Calu3 (cell line): ENCODE results near the gene SRA1. TPM values are rescaled to one million over a fixed set of nuclear protein-coding genes. Genes with fewer than 3 reads are reported as not detected.
A peak's percentile ranks its signal among the peaks of the same experiment; 100 is the strongest.
"Not testable (repeated sequence)": the region's sequence is repeated elsewhere in the genome, so short reads cannot be mapped to it uniquely, and the experiment has no call there.

Experiments used
- Bru-seq: library from RNA; stranded (reverse); fragments of 400-500 nt; gene quantifications from one replicate; lab custom pipeline; 2021; lab: Mats Ljungman, UMichigan
- BruChase-seq, 2 experiments: library from RNA; stranded (reverse); fragments of 400-500 nt; gene quantifications; one replicate each; lab custom pipeline; 2021; lab: Mats Ljungman, UMichigan
- BruUV-seq: library from RNA; stranded (reverse); fragments of 400-500 nt; replicated peaks from 2 replicates; lab custom pipeline; 2021; lab: Mats Ljungman, UMichigan
- CTCF ChIA-PET: fragments of 300-600 bp; sonication (Branson Sonifier 250); formaldehyde crosslinking; loops from one replicate; lab custom pipeline; 2022; ENCODE audit warnings: antibody characterized with exemption; lab: Charles Lee
- DNase-seq: peaks from one replicate; pipeline ENCODE4 v3.0.0; 2022
- H3K27ac Mint-ChIP-seq: one replicate; pipeline ENCODE4 v1.8.0; 2022; ENCODE audit warnings: mixed read lengths; ENCODE audit not compliant: unreplicated experiment
- H3K27me3 Mint-ChIP-seq: one replicate; pipeline ENCODE4 v1.8.0; 2022; ENCODE audit warnings: mixed read lengths; ENCODE audit not compliant: unreplicated experiment
- H3K36me3 Mint-ChIP-seq: one replicate; pipeline ENCODE4 v1.8.0; 2022; ENCODE audit warnings: mild to moderate bottlenecking, moderate library complexity, mixed read lengths; ENCODE audit not compliant: insufficient read depth, unreplicated experiment
- H3K4me1 Mint-ChIP-seq: one replicate; pipeline ENCODE4 v1.8.0; 2022; ENCODE audit warnings: mild to moderate bottlenecking, low read depth, mixed read lengths; ENCODE audit not compliant: unreplicated experiment
- H3K4me3 Mint-ChIP-seq: one replicate; pipeline ENCODE4 v1.8.0; 2022; ENCODE audit warnings: mild to moderate bottlenecking, low read depth, moderate library complexity, mixed read lengths; ENCODE audit not compliant: unreplicated experiment
- H3K9me3 Mint-ChIP-seq: one replicate; pipeline ENCODE4 v1.8.0; 2022; ENCODE audit warnings: low read depth, mixed read lengths; ENCODE audit not compliant: unreplicated experiment
- intact Hi-C: fragments of 100-400 bp; cut with micrococcal nuclease; formaldehyde crosslinking; loops from one replicate; pipeline ENCODE4 v1.10.0; 2022; ENCODE audit not compliant: unreplicated experiment
- long read RNA-seq: library from polyadenylated mRNA; stranded (forward); transcript quantifications from one replicate; pipeline ENCODE4 v2.0.0, GENCODE V29; 2022
- total RNA-seq: library from RNA; stranded (reverse); gene quantifications from 2 replicates; pipeline ENCODE4 v1.2.3, GENCODE V29; 2022
- TF ChIP-seq, protein P1 (sequence below): fragments of 200-600 bp; IDR thresholded peaks from one replicate; pipeline ENCODE4 v1.8.0; 2022; ENCODE audit warnings: antibody characterized with exemption; ENCODE audit not compliant: unreplicated experiment

Gene SRA1
- total RNA-seq: 29.5 and 33.0 TPM in 2 replicates
- Bru-seq, nascent RNA: percentile 77 among the genes with signal in this experiment
- BruChase-seq, experiment 1, labeled RNA remaining after a 6-hour chase: percentile 79 among the genes with signal in this experiment
- BruChase-seq, experiment 2, labeled RNA remaining after a 2-hour chase: percentile 80 among the genes with signal in this experiment
- long read RNA-seq, transcript SRA1-201 (5 exons, 2,107 nt): major isoform, 104 of 129 reads
- long read RNA-seq, transcript SRA1-205 (4 exons, 1,466 nt): minor isoform, 15 of 129 reads
- long read RNA-seq, partial matches to known transcripts: 2 of 129 reads
- long read RNA-seq, other reads (novel, unspliced or antisense): 5 of 129 reads

DNA sequence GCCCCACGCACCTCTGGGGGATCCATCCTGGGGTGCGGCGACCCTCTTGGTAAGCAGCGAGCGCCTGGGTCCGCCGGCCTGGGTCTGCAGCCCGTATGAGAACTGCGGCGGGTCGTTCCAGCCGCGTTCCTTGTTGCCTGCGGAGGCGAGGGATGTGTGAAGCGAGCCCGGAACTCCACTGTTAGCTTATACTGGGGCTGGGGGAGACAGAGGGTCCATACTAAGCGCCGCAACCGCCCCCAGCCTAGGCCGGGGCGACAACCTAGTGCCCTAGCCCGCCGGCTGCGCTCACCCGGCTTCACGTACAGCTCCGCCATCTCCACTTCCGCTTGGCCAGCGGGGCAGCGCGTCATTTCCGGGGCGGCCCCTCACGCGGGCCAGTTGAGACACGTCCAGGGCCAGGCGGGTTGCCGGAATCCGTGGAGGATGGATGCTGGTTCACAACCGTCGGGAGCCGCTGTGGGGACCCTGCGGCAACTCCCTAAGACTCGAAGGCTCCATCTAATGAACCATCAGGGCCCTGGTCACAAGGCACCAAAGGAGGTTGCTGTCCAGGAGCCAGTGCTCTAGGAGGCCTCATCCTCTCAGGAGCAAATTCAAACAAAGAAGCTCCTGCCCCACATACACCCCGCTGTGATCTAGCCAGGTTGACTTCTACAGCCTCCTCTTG, at the start of gene SRA1:
SRA1 (minus strand) TSS at position 338 of the 670 bp plus-strand sequence; CDS start at position 317, 21 bp downstream.
- TF ChIP-seq, protein P1, sequence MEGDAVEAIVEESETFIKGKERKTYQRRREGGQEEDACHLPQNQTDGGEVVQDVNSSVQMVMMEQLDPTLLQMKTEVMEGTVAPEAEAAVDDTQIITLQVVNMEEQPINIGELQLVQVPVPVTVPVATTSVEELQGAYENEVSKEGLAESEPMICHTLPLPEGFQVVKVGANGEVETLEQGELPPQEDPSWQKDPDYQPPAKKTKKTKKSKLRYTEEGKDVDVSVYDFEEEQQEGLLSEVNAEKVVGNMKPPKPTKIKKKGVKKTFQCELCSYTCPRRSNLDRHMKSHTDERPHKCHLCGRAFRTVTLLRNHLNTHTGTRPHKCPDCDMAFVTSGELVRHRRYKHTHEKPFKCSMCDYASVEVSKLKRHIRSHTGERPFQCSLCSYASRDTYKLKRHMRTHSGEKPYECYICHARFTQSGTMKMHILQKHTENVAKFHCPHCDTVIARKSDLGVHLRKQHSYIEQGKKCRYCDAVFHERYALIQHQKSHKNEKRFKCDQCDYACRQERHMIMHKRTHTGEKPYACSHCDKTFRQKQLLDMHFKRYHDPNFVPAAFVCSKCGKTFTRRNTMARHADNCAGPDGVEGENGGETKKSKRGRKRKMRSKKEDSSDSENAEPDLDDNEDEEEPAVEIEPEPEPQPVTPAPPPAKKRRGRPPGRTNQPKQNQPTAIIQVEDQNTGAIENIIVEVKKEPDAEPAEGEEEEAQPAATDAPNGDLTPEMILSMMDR: no peak
- peak within 1 kb of the TSS; percentile 90 for H3K4me3 Mint-ChIP-seq
- H3K27ac Mint-ChIP-seq: peak within 1 kb of the TSS; percentile 92
- peaks cover 47% of the 10 kb centered on the region for H3K36me3 Mint-ChIP-seq
- intact Hi-C loops: loop anchor here (2.0 to 10.0 kb wide), 2 partner anchors 82 to 158 kb away; partner anchors contain the start of gene TMCO6
- no peaks in the 10 kb centered on the region for H3K9me3 Mint-ChIP-seq
- H3K27me3 Mint-ChIP-seq: no peaks in the 10 kb centered on the region
- peaks cover 46% of the 10 kb centered on the region for H3K4me1 Mint-ChIP-seq
- CTCF ChIA-PET: interaction anchor here (0.9 to 1.4 kb wide), 4 partner anchors 17 to 90 kb away, joined by 3 to 7 read pairs (median 4); partner anchors contain the start of genes CD14, IK, NDUFA2 and TMCO6
- peak; percentile 97 for DNase-seq
- no TSS peak for BruUV-seq

DNA sequence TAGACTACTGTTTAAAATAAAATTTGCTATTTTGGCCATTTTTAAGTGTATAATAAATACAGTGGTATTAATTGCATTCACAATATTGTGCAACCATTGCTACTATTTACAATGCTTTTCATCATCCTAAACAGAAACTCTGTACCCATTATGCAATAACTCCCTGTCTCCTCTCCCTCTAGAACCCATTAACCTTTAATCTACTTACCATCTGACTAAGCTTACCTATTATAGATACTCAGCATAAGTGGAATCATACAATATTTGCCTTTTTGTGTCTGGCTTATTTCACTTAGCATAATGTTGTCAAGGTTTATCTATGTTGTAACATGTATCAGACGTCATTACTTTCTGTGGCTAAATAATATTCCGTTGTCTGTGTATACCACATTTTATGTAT, 49.8 kb upstream of the SRA1 start:
- no peaks in the 10 kb centered on the region for H3K36me3 Mint-ChIP-seq
- H3K9me3 Mint-ChIP-seq: no peaks in the 10 kb centered on the region
- CTCF ChIA-PET: no interaction called here
- BruUV-seq: no TSS peak
- H3K4me3 Mint-ChIP-seq: no peak overlapping the region
- no peak overlapping the region for H3K27ac Mint-ChIP-seq
- no peak for DNase-seq
- H3K4me1 Mint-ChIP-seq: peaks cover 32% of the 10 kb centered on the region
- H3K27me3 Mint-ChIP-seq: no peaks in the 10 kb centered on the region
- TF ChIP-seq, protein P1: no peak
- intact Hi-C loops: no loop called here

DNA sequence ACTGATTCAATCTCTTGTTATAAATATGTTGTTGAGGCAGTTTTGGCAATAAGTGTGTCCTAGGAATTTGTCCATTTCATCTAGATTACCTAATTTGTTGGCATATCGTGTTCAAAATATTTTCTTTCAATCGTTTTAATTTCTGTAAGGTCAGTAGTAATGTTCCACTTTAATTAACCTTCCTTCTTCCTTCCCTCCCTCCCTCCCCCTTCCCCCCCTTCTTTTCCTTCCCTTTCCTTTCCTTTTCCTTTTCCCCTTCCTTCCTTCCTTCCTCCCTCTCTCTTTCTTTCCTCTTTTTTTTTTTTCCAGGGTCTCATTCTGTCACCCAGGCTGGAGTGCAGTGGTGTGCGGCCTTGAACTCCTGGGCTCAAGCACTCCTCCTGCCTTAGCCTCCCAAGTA, 48.6 kb upstream of the SRA1 start:
- TF ChIP-seq, protein P1: no peak
- Mint-ChIP-seq H3K9me3 (no peaks in the 10 kb centered on the region), H3K27me3 (no peaks in the 10 kb centered on the region), H3K4me3 (no peak overlapping the region), H3K27ac (no peak overlapping the region), H3K36me3 (no peaks in the 10 kb centered on the region), H3K4me1 (peaks cover 22% of the 10 kb centered on the region)
- intact Hi-C loops: no loop called here
- BruUV-seq: no TSS peak
- DNase-seq: no peak
- CTCF ChIA-PET: no interaction called here

DNA sequence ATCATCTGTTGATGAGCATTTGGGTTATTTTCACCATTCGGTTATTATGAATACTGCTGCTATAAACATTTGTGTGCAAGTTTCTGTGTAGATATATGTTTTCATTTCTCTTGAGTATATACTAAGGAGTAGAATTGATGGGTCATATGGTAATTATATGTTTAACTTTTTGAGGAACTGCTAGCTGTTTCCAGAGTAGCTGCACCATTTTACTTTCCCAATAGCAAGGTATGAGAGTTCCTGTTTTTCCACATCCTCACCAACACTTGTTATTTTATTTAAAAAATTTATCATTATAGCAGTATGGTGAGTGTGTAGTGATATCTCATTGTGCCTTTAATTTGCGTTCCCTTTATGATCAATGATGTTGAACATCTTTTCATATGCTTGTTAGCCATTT, 46.5 kb upstream of the SRA1 start:
- intact Hi-C loops: no loop called here
- DNase-seq: no peak
- H3K36me3 Mint-ChIP-seq: no peaks in the 10 kb centered on the region
- CTCF ChIA-PET: no interaction called here
- no TSS peak for BruUV-seq
- TF ChIP-seq, protein P1: no peak
- H3K27me3 Mint-ChIP-seq: no peaks in the 10 kb centered on the region
- peaks cover under 1% of the 10 kb centered on the region for H3K4me1 Mint-ChIP-seq
- H3K27ac Mint-ChIP-seq: no peak overlapping the region
- H3K9me3 Mint-ChIP-seq: no peaks in the 10 kb centered on the region
- H3K4me3 Mint-ChIP-seq: no peak overlapping the region

DNA sequence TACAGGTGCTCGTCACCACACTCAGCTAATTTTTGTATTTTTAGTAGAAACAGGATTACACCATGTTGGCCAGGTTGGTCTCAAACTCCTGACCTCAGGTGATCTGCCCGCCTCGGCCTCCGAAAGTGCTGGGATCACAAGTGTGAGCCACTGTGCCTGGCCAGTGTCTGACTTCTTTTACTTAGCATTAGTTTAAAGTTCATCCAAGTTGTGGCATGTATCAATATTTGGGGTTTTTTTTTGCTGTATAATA, 46.1 kb upstream of the SRA1 start:
- H3K36me3 Mint-ChIP-seq, CTCF ChIA-PET, H3K4me1 Mint-ChIP-seq, DNase-seq, H3K9me3 Mint-ChIP-seq, H3K27ac Mint-ChIP-seq, BruUV-seq, intact Hi-C loops, H3K4me3 Mint-ChIP-seq, H3K27me3 Mint-ChIP-seq: not testable (repeated sequence)
